K562 (cell line): ENCODE measurements around the gene H3-3A. TPM values are rescaled to one million over a fixed set of nuclear protein-coding genes. Genes with fewer than 3 reads are reported as not detected.

Source experiments
- ATAC-seq: fragments of 200-7000 bp; cut with Tn5 transposase; 3 replicates; pipeline ENCODE4 v1.9.1; 2020; ENCODE audit warnings: moderate library complexity
- BruUV-seq: library from RNA; stranded (reverse); fragments of 400-500 nt; replicated peaks from 2 replicates; lab custom pipeline; 2021; lab: Mats Ljungman, UMichigan
- CTCF ChIA-PET: fragments of 300-600 bp; formaldehyde crosslinking; extraction: SDS; loops from one replicate; lab custom pipeline; 2021; ENCODE audit warnings: low intra/inter-chr PET ratio; lab: Yijun Ruan, JAX
- POLR2A ChIA-PET: fragments of 300-600, 350-650 bp; sonication (Branson Sonifier 250); formaldehyde crosslinking; extraction: SDS; loops from one replicate; lab custom pipeline; 2021; ENCODE audit warnings: antibody characterized with exemption, inconsistent platforms; lab: Yijun Ruan, JAX
- DNase-seq, 4 experiments: peaks; one replicate each; pipeline versions ENCODE4 v3.0.0 to v3.0.0-alpha.2; 2011 to 2018; ENCODE audit warnings: low spot score in 3 of 4, mixed read lengths in 3 of 4; ENCODE audit errors: extremely low read depth in 1 of 4
- FAIRE-seq: peaks from 2 replicates; lab custom pipeline; 2011; peaks lifted over from hg19 to GRCh38; lab: Jason Lieb, UNC
- H2AFZ ChIP-seq: 2 replicates; pipeline ENCODE4 v1.6.0; 2011; ENCODE audit warnings: low read depth, low read length, control low read depth, inconsistent platforms
- H3K27ac ChIP-seq: fragments of 200-600 bp; 3 replicates; pipeline ENCODE4 v1.8.0; 2011; ENCODE audit warnings: low read depth, mild to moderate bottlenecking, control low read depth, inconsistent platforms, low read length, moderate library complexity, mixed read lengths; ENCODE audit errors: extremely low read depth
- H3K27me3 ChIP-seq, 2 experiments: fragments of 300-600 bp in 1 of 2; 2 replicates in 1 of 2; 3 replicates in 1 of 2; pipeline versions ENCODE4 v1.6.0 to v1.8.0; 2011; ENCODE audit warnings: inconsistent platforms in 2 of 2, low read length in 2 of 2, mild to moderate bottlenecking in 1 of 2, mixed read lengths in 1 of 2, moderate library complexity in 1 of 2; ENCODE audit not compliant: control insufficient read depth in 2 of 2, insufficient read depth in 2 of 2
- H3K36me3 ChIP-seq: fragments of 300-600 bp; 3 replicates; pipeline ENCODE4 v1.8.0; 2011; ENCODE audit warnings: mild to moderate bottlenecking, low read length, inconsistent platforms; ENCODE audit not compliant: control insufficient read depth, insufficient read depth
- H3K4me1 ChIP-seq, 2 experiments: fragments of 200-600 bp in 1 of 2; replicated peaks in 1 of 2; 2 replicates in 1 of 2; 3 replicates in 1 of 2; pipeline versions ENCODE4 v1.5.1 to v1.8.0; 2011; ENCODE audit warnings: inconsistent platforms in 2 of 2, low read length in 2 of 2, mild to moderate bottlenecking in 1 of 2, mixed read lengths in 1 of 2, moderate library complexity in 1 of 2; ENCODE audit not compliant: control insufficient read depth in 2 of 2, insufficient read depth in 2 of 2
- H3K4me2 ChIP-seq: 2 replicates; pipeline ENCODE4 v1.6.1; 2011; ENCODE audit warnings: low read length, control low read depth, inconsistent platforms, mixed read lengths; ENCODE audit not compliant: insufficient read depth
- H3K4me3 ChIP-seq: fragments of 200-600 bp; sonication (generic), shearing (Covaris generic); 2 replicates; pipeline ENCODE4 v1.5.1; 2016; ENCODE audit warnings: control low read depth, inconsistent platforms
- H3K79me2 ChIP-seq: fragments of 200-600 bp; 3 replicates; pipeline ENCODE4 v1.8.0; 2011; ENCODE audit warnings: low read length, inconsistent platforms; ENCODE audit not compliant: control insufficient read depth, insufficient read depth
- H3K9ac ChIP-seq, 2 experiments: 2 replicates each; pipeline versions ENCODE4 v1.6.0 to v1.6.1; 2011; ENCODE audit warnings: low read depth in 2 of 2, low read length in 2 of 2, control low read depth in 1 of 2, inconsistent platforms in 1 of 2, mild to moderate bottlenecking in 1 of 2, mixed read lengths in 1 of 2; ENCODE audit not compliant: insufficient read depth in 1 of 2
- H3K9me1 ChIP-seq: one replicate; pipeline ENCODE4 v1.6.0; 2011; ENCODE audit warnings: inconsistent platforms, mild to moderate bottlenecking, low read length, moderate library complexity; ENCODE audit not compliant: control insufficient read depth, insufficient read depth
- H3K9me3 ChIP-seq: replicated peaks from 2 replicates; pipeline ENCODE4 v1.5.1; 2011; ENCODE audit warnings: low read depth, low read length, inconsistent platforms; ENCODE audit not compliant: control insufficient read depth, insufficient read depth
- H4K20me1 ChIP-seq: replicated peaks from 2 replicates; pipeline ENCODE4 v1.6.1; 2011; ENCODE audit warnings: low read length, inconsistent platforms, mixed read lengths; ENCODE audit not compliant: control insufficient read depth, insufficient read depth
- E2F6 ChIP-seq, 2 experiments: IDR thresholded peaks; 2 replicates each; pipeline ENCODE4 v1.6.1; 2011; ENCODE audit warnings: borderline replicate concordance in 1 of 2, control low read depth in 1 of 2, low read depth in 1 of 2, low read length in 1 of 2, mild to moderate bottlenecking in 1 of 2, mixed read lengths in 1 of 2, moderate library complexity in 1 of 2; ENCODE audit not compliant: insufficient read depth in 1 of 2, insufficient read length in 1 of 2, poor library complexity in 1 of 2, severe bottlenecking in 1 of 2; ENCODE audit errors: extremely low read depth in 1 of 2
- HLTF ChIP-seq: fragments of 450-650 bp; IDR thresholded peaks from 2 replicates; pipeline ENCODE4 v1.6.1; 2016
- NR4A1 ChIP-seq, 2 experiments: fragments of 250-450 bp in 1 of 2; fragments of 450-650 bp in 1 of 2; sonication (Bioruptor Pico) in 1 of 2; IDR thresholded peaks; 2 replicates each; pipeline versions ENCODE4 v1.4.0 to v1.6.1; 2016 to 2020; ENCODE audit warnings: mild to moderate bottlenecking in 2 of 2, missing compliant biosample characterization in 1 of 2, missing genetic modification characterization in 1 of 2, moderate library complexity in 1 of 2
- POLR2B ChIP-seq: fragments of 450-650 bp; IDR thresholded peaks from 2 replicates; pipeline ENCODE4 v1.6.1; 2018; ENCODE audit warnings: low read depth; ENCODE audit not compliant: partially characterized antibody
- SAFB ChIP-seq: fragments of 200-400 bp; formaldehyde crosslinking; IDR thresholded peaks from 2 replicates; pipeline ENCODE4 v1.6.1; 2017; ENCODE audit warnings: low read depth, low read length, borderline replicate concordance
- SPI1 ChIP-seq: IDR thresholded peaks from 2 replicates; pipeline ENCODE4 v1.6.1; 2011; ENCODE audit warnings: low read depth, low read length, control low read depth, borderline replicate concordance
- WGBS: fragments of 100-300 bp; shearing (Covaris generic); methylation state at CpG from one replicate; pipeline ENCODE4 v1.1.6; 2016; ENCODE audit warnings: low coverage, mixed read lengths; ENCODE audit not compliant: insufficient coverage; ENCODE audit errors: missing lambda C conversion rate; 5-methylcytosine and 5-hydroxymethylcytosine counted together
- in situ Hi-C: fragments of 300-500 bp; cut with MboI; formaldehyde crosslinking; loops from 4 replicates; pipeline ENCODE4 v1.15.0; 2018; ENCODE audit warnings: inconsistent platforms, mixed read lengths
- intact Hi-C: fragments of 100-400 bp; cut with micrococcal nuclease; formaldehyde crosslinking; loops from 2 replicates; pipeline ENCODE4 v1.14.2; 2022
- polyA plus RNA-seq, 8 experiments: library from polyadenylated mRNA; depleted of rRNA in 4 of 8; stranded (reverse) in 5 of 8; unstranded in 3 of 8; fragments of >200 nt; fragmentation: Nextera tagmentation in 2 of 8; fragmentation: Illumina TruSeq in 1 of 8; extraction: Ambion mirVana in 2 of 8; extraction: Trizol in 1 of 8; gene quantifications; 2 replicates each; pipeline versions ENCODE4 v1.2.1 to v1.2.3, GENCODE V29; 2011 to 2014; ENCODE audit warnings: inconsistent platforms in 1 of 8, missing spikeins in 1 of 8
- total RNA-seq, 7 experiments: library from RNA; depleted of rRNA in 6 of 7; stranded (reverse); fragments of >200 nt in 6 of 7; fragmentation: Illumina TruSeq in 2 of 7; extraction: Trizol in 2 of 7; gene quantifications; 2 replicates each; pipeline versions ENCODE4 v1.2.1 to v1.2.3, GENCODE V29; 2011 to 2021; ENCODE audit warnings: low replicate concordance in 1 of 7
- TF ChIP-seq, protein P1 (sequence below), 2 experiments: fragments of 250-450 bp in 1 of 2; fragments of 450-650 bp in 1 of 2; sonication (Bioruptor Pico) in 1 of 2; IDR thresholded peaks; 2 replicates each; pipeline versions ENCODE4 v1.6.1 to v1.8.0; 2016 to 2021; ENCODE audit warnings: mild to moderate bottlenecking in 2 of 2, moderate library complexity in 2 of 2, missing compliant biosample characterization in 1 of 2, missing genetic modification characterization in 1 of 2

H3-3A gene
- total and polyA plus RNA-seq, 9 of the 15 experiments (the other 6 are each of a cell fraction or from before 2014, with no cell fraction given): 426 to 1,083 (median 591) TPM

DNA sequence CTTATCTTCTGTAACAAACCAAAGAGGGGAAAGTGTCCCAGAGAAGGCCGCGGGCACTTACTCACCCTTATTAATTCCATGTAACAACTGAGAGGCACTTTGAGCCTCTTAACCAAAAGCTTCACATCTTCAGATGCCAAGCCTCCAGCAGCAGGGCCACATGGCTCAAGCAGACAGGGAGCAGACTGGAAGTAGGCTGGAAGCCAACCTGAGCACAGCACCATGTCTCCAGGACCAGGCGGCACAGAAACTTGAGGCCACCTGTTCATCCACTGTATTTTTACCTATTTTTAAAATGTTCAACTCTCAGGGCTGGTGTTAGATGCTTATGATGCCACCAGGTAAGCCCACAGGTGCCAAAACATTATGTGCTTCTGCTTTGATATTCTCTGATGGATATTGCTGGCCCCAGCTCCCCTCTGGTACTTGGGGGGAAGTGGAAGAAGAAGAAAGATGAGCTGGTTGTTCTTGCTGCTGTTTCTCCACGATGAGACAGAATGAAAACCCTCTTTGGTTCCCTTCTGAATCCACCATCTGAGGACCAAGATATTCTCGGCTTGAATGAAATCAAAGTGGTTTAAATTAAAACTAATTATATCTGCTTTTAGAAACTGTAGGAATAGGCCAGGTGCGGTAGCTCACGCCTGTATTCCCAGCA is 32.8 kb upstream of the H3-3A start:
- in situ Hi-C loops: no loop called here
- H3K9ac ChIP-seq: peak overlapping the region in 1 of 2 experiments; percentile 20; a peak in 1 of 4 replicates

More for the DNA sequence above, 32.8 kb upstream of the H3-3A start:
- Histone ChIP-seq H3K4me3 (no peak overlapping the region), H3K4me2 (no peak overlapping the region), H3K4me1 (peaks cover 11 to 22% of the 10 kb centered on the region in 2 experiments), H2AFZ (peak overlapping the region; percentile 87), H3K36me3 (no peaks in the 10 kb centered on the region), H3K27ac (peak overlapping the region; percentile 15; the same call in 1 of the 3 replicates), H3K9me1 (no peaks in the 10 kb centered on the region), H4K20me1 (no peaks in the 10 kb centered on the region), H3K9me3 (no peaks in the 10 kb centered on the region), H3K27me3 (no peaks in the 10 kb centered on the region), H3K79me2 (no peaks in the 10 kb centered on the region)
- 64% methylated on average over 7 of the region's 7 CpGs for WGBS
- CTCF ChIA-PET: no interaction called here
- ATAC-seq (0 out of 3 replicates have a peak, but pooled peaks have one; percentile 8), FAIRE-seq (no peak), DNase-seq (no peak)
- TF ChIP-seq E2F6 (IDR thresholded peaks at IDR 0.05; ENCODE audit: borderline replicate concordance in 1 of 2, extremely low read depth in 1 of 2, insufficient read depth in 1 of 2, insufficient read length in 1 of 2, low read depth in 1 of 2, low read length in 1 of 2, poor library complexity in 1 of 2, severe bottlenecking in 1 of 2): peak in 1 of 2 experiments; percentile 6
- TF ChIP-seq SPI1: 0 out of 2 replicates have a peak, but pooled peaks have one; percentile 26
- no peak for TF ChIP-seq HLTF
- TF ChIP-seq, protein P1, sequence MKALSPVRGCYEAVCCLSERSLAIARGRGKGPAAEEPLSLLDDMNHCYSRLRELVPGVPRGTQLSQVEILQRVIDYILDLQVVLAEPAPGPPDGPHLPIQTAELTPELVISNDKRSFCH (CRISPR knock-in tag; IDR thresholded peaks at IDR 0.05): no peak
- TF ChIP-seq, protein P1 (tag; IDR thresholded peaks at IDR 0.05): no peak
- no peak for TF ChIP-seq NR4A1 (CRISPR knock-in tag; IDR thresholded peaks at IDR 0.05)
- no peak for TF ChIP-seq NR4A1 (tag; IDR thresholded peaks at IDR 0.05)
- no peak for TF ChIP-seq POLR2B
- TF ChIP-seq SAFB: no peak
- BruUV-seq: no TSS peak
- intact Hi-C loops: loop anchor here (5.0 kb wide), 1 partner anchor 32 kb away; the partner anchor contains the start of gene SDE2
- POLR2A ChIA-PET: interaction anchor here (0.6 to 1.2 kb wide), 7 partner anchors 9 to 75 kb away, joined by 3 to 5 read pairs (median 3); partner anchors contain the start of gene SDE2
